ENCODE data around the gene HSPA4.

The HSPA4 gene

GRCh38 chr5:133114933-133115310, 63.1 kb downstream of the HSPA4 start:
- Mint-ChIP-seq H3K36me3 (ENCODE audit: low read depth) (no peaks in the 10 kb centered on the region), H3K9me3 (no peaks in the 10 kb centered on the region), H3K27ac (no peak overlapping the region), H3K4me3 (no peak overlapping the region), H3K4me1 (peaks cover 40% of the 10 kb centered on the region), H3K27me3 (ENCODE audit: low read depth) (peaks cover 35% of the 10 kb centered on the region)
- TF ChIP-seq CTCF (IDR thresholded peaks at IDR 0.05; ENCODE audit: unreplicated experiment in 3 of 3) = no peak

GRCh38 chr5:133116601-133117000, 64.8 kb downstream of the HSPA4 start:
- no peaks in the 10 kb centered on the region for H3K36me3 Mint-ChIP-seq (ENCODE audit: low read depth)
- H3K4me1 Mint-ChIP-seq = peaks cover 51% of the 10 kb centered on the region
- H3K27me3 Mint-ChIP-seq (ENCODE audit: low read depth) = peaks cover 30% of the 10 kb centered on the region
- H3K4me3 Mint-ChIP-seq = no peak overlapping the region
- no peaks in the 10 kb centered on the region for H3K9me3 Mint-ChIP-seq
- peak overlapping the region in 1 of 3 experiments; percentile 44 for H3K27ac Mint-ChIP-seq
- TF ChIP-seq CTCF (IDR thresholded peaks at IDR 0.05; ENCODE audit: unreplicated experiment in 3 of 3) = no peak

GRCh38 chr5:133117166-133117911, 65.5 kb downstream of the HSPA4 start:
- Mint-ChIP-seq H3K4me1 (peaks cover 56% of the 10 kb centered on the region), H3K27ac (peak overlapping the region in 1 of 3 experiments; percentile 44), H3K27me3 (ENCODE audit: low read depth) (peaks cover 23% of the 10 kb centered on the region), H3K4me3 (no peak overlapping the region), H3K36me3 (ENCODE audit: low read depth) (no peaks in the 10 kb centered on the region), H3K9me3 (no peaks in the 10 kb centered on the region)
- no peak for TF ChIP-seq CTCF (IDR thresholded peaks at IDR 0.05; ENCODE audit: unreplicated experiment in 3 of 3)

- H3K36me3 Mint-ChIP-seq (ENCODE audit: low read depth) = no peaks in the 10 kb centered on the region
- H3K4me1 Mint-ChIP-seq = peaks cover 63% of the 10 kb centered on the region
- no peak overlapping the region for H3K4me3 Mint-ChIP-seq
- H3K9me3 Mint-ChIP-seq = no peaks in the 10 kb centered on the region
- H3K27me3 Mint-ChIP-seq (ENCODE audit: low read depth) = peaks cover 20% of the 10 kb centered on the region
- peak overlapping the region in 1 of 3 experiments; percentile 44 for H3K27ac Mint-ChIP-seq
- no peak for TF ChIP-seq CTCF (IDR thresholded peaks at IDR 0.05; ENCODE audit: unreplicated experiment in 3 of 3)
Observed at GRCh38 chr5:133117912-133118445, 66.2 kb downstream of the HSPA4 start.

- Mint-ChIP-seq H3K4me3 (no peak overlapping the region), H3K27me3 (ENCODE audit: low read depth) (peaks cover 15% of the 10 kb centered on the region), H3K4me1 (peaks cover 64% of the 10 kb centered on the region), H3K36me3 (ENCODE audit: low read depth) (no peaks in the 10 kb centered on the region), H3K27ac (no peak overlapping the region), H3K9me3 (no peaks in the 10 kb centered on the region)
- no peak for TF ChIP-seq CTCF (IDR thresholded peaks at IDR 0.05; ENCODE audit: unreplicated experiment in 3 of 3)
Observed at GRCh38 chr5:133118741-133119140, 66.9 kb downstream of the HSPA4 start.

- peak overlapping the region in 2 of 3 experiments; percentile 65 to 69 for H3K27ac Mint-ChIP-seq
- peaks cover 12% of the 10 kb centered on the region for H3K27me3 Mint-ChIP-seq (ENCODE audit: low read depth)
- peaks cover 69% of the 10 kb centered on the region for H3K4me1 Mint-ChIP-seq
- no peak overlapping the region for H3K4me3 Mint-ChIP-seq
- H3K36me3 Mint-ChIP-seq (ENCODE audit: low read depth) = no peaks in the 10 kb centered on the region
- TF ChIP-seq CTCF (IDR thresholded peaks at IDR 0.05; ENCODE audit: unreplicated experiment in 3 of 3) = no peak
- H3K9me3 Mint-ChIP-seq = no peaks in the 10 kb centered on the region
Observed at GRCh38 chr5:133119233-133119711, 67.5 kb downstream of the HSPA4 start.

All from nephron (organoid).